ENCODE results near the gene VEZT.

GRCh38 chr12:95325501-95325900 lies 107.9 kb downstream of the VEZT start:
- TF ChIP-seq EZH2phosphoT487 (IDR thresholded peaks at IDR 0.05; ENCODE audit: borderline replicate concordance, low read depth, low read length), result no peak
- TF ChIP-seq CTCF (conservative IDR thresholded peaks at IDR 0.05; ENCODE audit: low read length), result no peak

Data from OCI-LY7 (cell line).